SH-SY5Y (cell line): ENCODE data around the gene SHD.

Experiments
- GATA2 ChIP-seq: IDR thresholded peaks from 2 replicates; pipeline ENCODE4 v1.6.1; 2011; ENCODE audit warnings: mild to moderate bottlenecking, low read depth, low read length
- GATA3 ChIP-seq: IDR thresholded peaks from 2 replicates; pipeline ENCODE4 v1.6.1; 2011; ENCODE audit warnings: low read depth, mild to moderate bottlenecking, low read length, moderate library complexity

- no peak for TF ChIP-seq GATA3
- no peak for TF ChIP-seq GATA2
These were observed 26.6 kb downstream of the SHD start for GRCh38 chr19:4305659-4306058.
